DMS153 (cell line): ENCODE data around the gene PRELP.
"Not testable (repeated sequence)": the region's sequence is repeated elsewhere in the genome, so short reads cannot be mapped to it uniquely, and the experiment has no call there.

ENCODE experiments used
- DNase-seq: peaks from one replicate; lab custom pipeline; 2025; lab: John Stamatoyannopoulos, UW

Gene PRELP

GRCh38 chr1:203453616-203454015, 22.0 kb upstream of the PRELP start:
- no peak for DNase-seq

- no peak for DNase-seq
Observed at GRCh38 chr1:203454986-203455471, 20.6 kb upstream of the PRELP start.

- no peak for DNase-seq
Observed at GRCh38 chr1:203455706-203456105, 19.9 kb upstream of the PRELP start.

GRCh38 chr1:203456577-203456976, 19.0 kb upstream of the PRELP start:
- no peak for DNase-seq

- DNase-seq: no peak
Observed at GRCh38 chr1:203458078-203458477, 17.5 kb upstream of the PRELP start.

- no peak for DNase-seq
Observed at GRCh38 chr1:203459671-203460201, 15.9 kb upstream of the PRELP start.

- no peak for DNase-seq
Observed at GRCh38 chr1:203461717-203462116, 13.9 kb upstream of the PRELP start.

- no peak for DNase-seq
Observed at GRCh38 chr1:203462143-203462542, 13.5 kb upstream of the PRELP start.

GRCh38 chr1:203462878-203463277, 12.7 kb upstream of the PRELP start:
- DNase-seq: no peak

GRCh38 chr1:203463469-203464062, 12.0 kb upstream of the PRELP start:
- no peak for DNase-seq

GRCh38 chr1:203464226-203464625, 11.4 kb upstream of the PRELP start:
- DNase-seq: no peak

GRCh38 chr1:203464743-203465142, 10.9 kb upstream of the PRELP start:
- no peak for DNase-seq

- no peak for DNase-seq
Observed at GRCh38 chr1:203465146-203465798, 10.3 kb upstream of the PRELP start.

GRCh38 chr1:203465948-203466347, 9.7 kb upstream of the PRELP start:
- DNase-seq: peak; percentile 57

GRCh38 chr1:203466906-203467549, 8.6 kb upstream of the PRELP start:
- not testable (repeated sequence) for DNase-seq

- no peak for DNase-seq
Observed at GRCh38 chr1:203467550-203467921, 8.1 kb upstream of the PRELP start.

GRCh38 chr1:203468326-203468725, 7.3 kb upstream of the PRELP start:
- DNase-seq: no peak

- no peak for DNase-seq
Observed at GRCh38 chr1:203470240-203470639, 5.4 kb upstream of the PRELP start.

GRCh38 chr1:203471841-203472240, 3.8 kb upstream of the PRELP start:
- DNase-seq: no peak

GRCh38 chr1:203473281-203473680, 2.3 kb upstream of the PRELP start:
- no peak for DNase-seq

GRCh38 chr1:203473781-203474305, 1.8 kb upstream of the PRELP start:
- no peak for DNase-seq

GRCh38 chr1:203476216-203476814, 709 bp downstream of the PRELP start:
- no peak for DNase-seq
